ENCODE measurements around the gene PPT2.

DNA sequence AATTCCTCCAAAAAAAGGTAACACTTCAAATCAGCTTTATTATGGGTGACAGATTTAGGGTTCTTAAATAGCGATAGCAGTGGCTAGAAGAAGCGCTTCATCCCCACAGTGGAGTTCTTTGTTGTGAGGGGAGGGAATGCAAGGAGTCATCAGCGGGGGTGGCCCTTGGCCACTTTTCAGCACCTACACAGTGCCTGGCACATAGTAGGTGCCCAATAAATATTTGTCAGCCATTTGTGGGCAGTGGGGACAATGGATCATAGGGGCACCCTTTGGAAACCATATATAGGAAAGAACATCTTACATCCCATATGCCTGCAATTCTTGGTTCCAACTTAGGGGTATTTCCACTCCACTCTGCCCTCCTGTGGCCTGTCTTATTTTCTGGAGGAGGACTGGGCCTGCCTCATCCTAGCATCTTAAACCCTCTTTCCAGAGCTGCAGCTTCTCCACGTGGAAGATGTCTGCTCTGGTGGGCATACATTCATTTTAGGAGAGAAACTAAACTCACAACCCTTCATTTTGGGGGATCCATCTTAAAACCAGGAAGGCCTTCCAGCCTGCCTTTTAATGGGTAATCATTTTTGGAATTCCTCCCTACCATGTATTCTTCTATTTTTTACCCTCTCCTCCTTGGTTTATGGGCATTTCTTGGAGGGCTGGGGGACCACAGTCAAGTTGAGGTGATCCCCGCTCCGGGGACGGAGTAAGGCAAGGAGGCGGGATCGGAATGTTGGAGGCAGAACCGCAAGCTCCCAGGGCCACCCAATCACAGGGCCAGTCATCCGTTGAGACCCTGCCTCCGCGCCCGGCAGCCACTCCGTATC is 41.1 kb downstream of the PPT2 start:
- TF ChIP-seq POLR2AphosphoS5 (IDR thresholded peaks at IDR 0.05; ENCODE audit: low read depth, low read length): peak; percentile 40
- TF ChIP-seq TAF1 (IDR thresholded peaks at IDR 0.05; ENCODE audit: borderline replicate concordance, insufficient read depth, low read length): no peak
- no peak for TF ChIP-seq SIN3A (IDR thresholded peaks at IDR 0.05; ENCODE audit: borderline replicate concordance, insufficient read depth, low read length)

Measured in PFSK-1 (cell line).